HG03108 (cell line): ENCODE results near the gene MVB12A.
A peak's percentile ranks its signal among the peaks of the same experiment; 100 is the strongest.

ENCODE experiments used
- ATAC-seq: cut with Tn5 transposase; IDR thresholded peaks from one replicate; pipeline ENCODE4 v1.9.1; 2021; ENCODE audit warnings: moderate library complexity; ENCODE audit not compliant: unreplicated experiment

MVB12A gene

DNA sequence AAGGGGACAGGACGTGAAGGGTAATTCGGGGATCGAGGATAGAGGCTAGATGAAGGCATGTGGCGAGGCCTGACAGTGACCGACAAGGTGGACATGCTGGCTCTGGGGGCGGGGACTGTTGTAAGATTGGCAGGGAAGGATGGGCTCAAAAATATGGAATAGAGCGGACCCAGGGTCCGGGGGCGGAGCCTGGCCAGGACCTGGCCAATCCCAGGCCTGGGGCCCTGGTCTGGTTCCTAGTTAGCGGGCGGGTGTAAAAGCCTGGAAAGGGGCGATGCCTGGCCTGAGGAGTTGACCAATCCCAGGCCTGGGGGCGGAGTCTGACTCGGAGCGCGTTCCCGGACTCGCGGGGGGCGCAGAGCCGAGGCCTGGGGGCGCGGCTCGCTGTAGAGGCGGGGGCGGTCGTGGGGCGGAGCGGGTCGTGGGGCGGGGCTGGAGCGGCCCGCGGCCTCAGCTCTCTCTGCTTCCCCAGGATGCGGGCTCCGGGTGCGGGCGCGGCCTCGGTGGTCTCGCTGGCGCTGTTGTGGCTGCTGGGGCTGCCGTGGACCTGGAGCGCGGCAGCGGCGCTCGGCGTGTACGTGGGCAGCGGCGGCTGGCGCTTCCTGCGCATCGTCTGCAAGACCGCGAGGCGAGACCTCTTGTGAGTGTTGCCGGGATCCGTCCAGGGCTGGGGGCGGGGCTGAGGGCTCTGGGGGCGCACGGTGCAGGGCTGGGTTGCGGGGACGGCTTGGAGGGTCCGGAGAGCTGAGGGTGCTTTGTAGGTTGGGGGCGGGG lies 50.4 kb downstream of the MVB12A start, which contains the start of gene SLC27A1:
Gene SLC27A1, plus strand, starts transcription at position 457 of the 774 bp plus-strand sequence. Its CDS starts 17 bp downstream, at position 474.
- ATAC-seq = peak; percentile 82

DNA sequence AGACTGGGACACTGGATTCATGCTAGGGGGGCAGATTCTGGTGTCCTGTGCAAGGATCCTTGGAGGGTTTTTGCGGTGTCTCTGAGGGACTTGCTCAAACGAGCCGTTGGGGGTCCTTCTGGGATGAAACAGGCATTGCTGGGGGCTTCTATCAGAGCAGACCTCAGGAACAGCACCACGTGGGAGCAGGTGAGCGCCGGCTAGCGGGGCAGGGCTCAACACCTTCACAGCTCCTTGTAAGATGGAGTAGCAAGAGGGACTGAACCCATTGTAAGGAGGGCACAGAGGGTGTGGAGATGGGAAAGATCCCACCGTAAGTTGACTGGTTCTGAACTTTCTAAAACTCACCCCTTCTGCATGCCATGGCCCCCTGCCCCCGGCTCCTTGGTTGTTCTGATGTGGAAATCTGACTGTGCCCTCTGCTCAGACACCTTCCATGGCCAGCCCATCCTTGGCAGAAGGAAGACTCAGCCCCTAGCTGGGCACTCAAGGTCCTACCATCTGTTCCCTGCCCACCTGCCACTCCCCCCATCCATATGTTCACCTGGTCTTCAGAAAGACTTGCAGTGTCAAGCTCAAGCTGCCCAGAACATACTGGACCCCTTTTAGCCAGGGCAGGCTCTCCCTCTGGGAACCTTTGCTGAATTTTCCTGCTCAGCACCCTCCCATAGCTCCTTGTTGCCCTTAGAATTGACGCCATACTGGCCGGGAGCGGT lies 51.7 kb downstream of the MVB12A start:
- no peak for ATAC-seq

DNA sequence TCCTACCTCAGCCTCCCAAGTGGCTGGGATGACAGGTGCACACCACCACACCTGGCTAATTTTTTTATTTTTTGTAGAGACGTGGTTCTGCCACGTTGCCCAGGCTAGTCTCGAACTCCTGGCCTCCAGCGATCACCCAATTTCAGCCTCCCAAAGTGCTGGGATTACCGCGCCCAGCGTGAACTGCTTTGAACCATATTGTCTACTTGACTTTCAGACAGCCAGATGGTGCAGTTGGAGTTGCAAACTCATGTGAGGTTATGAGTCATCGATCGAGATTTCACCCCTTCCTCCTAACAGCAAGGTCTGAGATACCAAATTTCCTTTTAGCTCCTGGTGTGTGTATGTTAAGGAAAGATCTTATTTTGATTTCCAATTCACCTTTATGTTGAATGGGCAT lies 53.2 kb downstream of the MVB12A start:
- ATAC-seq = no peak
